ENCODE measurements around the gene RCC2. TPM values are rescaled to one million over a fixed set of nuclear protein-coding genes. Genes with fewer than 3 reads are reported as not detected.

The RCC2 gene
- total and polyA plus RNA-seq, 2 of the 4 experiments (the other 2 are of a cell fraction): 24.0 to 38.9 TPM

DNA sequence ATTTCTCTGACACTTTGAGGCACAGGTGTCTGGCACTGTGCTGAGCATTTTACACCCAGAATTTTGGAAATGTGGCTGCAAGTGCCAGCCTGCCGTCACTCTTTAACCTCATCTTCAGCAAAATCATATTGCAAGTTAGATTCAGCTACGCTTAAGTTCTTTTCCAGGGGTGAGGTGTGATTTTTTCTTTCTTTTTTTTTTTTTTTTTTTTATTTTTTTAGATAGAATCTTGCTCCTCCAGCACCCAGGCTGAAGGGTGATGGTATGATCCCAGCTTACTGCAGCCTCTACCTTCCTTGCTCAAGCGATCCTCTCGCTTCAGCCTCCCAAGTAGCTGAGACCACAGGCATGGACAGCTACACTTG, 2.5 kb upstream of the RCC2 start:
- POLR2A ChIA-PET (ENCODE audit: unreplicated experiment): no interaction called here
- H3K23ac ChIP-seq (ENCODE audit: low read depth, low read length): peak overlapping the region; percentile 77
- peaks cover 15% of the 10 kb centered on the region for H3K4me1 ChIP-seq (ENCODE audit: control insufficient read depth, insufficient read depth, low read length)
- H3K9ac ChIP-seq (ENCODE audit: low read depth, low read length): no peak overlapping the region
- in situ Hi-C loops (cut with MboI; ENCODE audit: low sequenced_read_pairs) (no loop called here), dilution Hi-C loops (cut with HindIII; ENCODE audit: low sequenced_read_pairs, unreplicated experiment) (no loop called here), intact Hi-C loops (cut with micrococcal nuclease) (no loop called here)
- H2BK120ac ChIP-seq (ENCODE audit: low read depth, low read length): peak overlapping the region; percentile 79
- no TSS peak for BruUV-seq (replicated peaks)
- no peak overlapping the region for H3K18ac ChIP-seq (ENCODE audit: low read depth, low read length)
- H2AFZ ChIP-seq (replicated peaks; ENCODE audit: low read length, poor library complexity): no peak overlapping the region
- no CpG with 5 or more reads among the region's 4 CpGs for WGBS, 2 experiments (ENCODE audit: extremely low coverage in 2 of 2, insufficient read length in 1 of 2)
- CTCF ChIA-PET: no interaction called here
- H3K27me3 ChIP-seq (ENCODE audit: control insufficient read depth, insufficient read depth, low read length): no peaks in the 10 kb centered on the region
- H2BK20ac ChIP-seq (ENCODE audit: low read depth, low read length): peak overlapping the region; percentile 73
- H4K91ac ChIP-seq (ENCODE audit: insufficient read depth, low read depth, low read length): peak overlapping the region; percentile 78; the same call in 1 of the 2 replicates
- peaks cover 4% of the 10 kb centered on the region; the same call in 1 of the 2 replicates for H3K9me1 ChIP-seq (ENCODE audit: insufficient read depth, low read length)
- H3K79me1 ChIP-seq (ENCODE audit: low read depth in 1 of 2, low read length in 2 of 2): peaks cover 0 to 12% of the 10 kb centered on the region in 2 experiments; a peak in 3 of 4 replicates
- no peak overlapping the region for H3K27ac ChIP-seq (ENCODE audit: insufficient read depth, low read length)
- peak overlapping the region; percentile 1; the same call in 1 of the 2 replicates for H3K14ac ChIP-seq (replicated peaks; ENCODE audit: low read depth, low read length)
- no peak overlapping the region for H4K5ac ChIP-seq (ENCODE audit: low read depth, low read length)
- no peak overlapping the region for H3K4me3 ChIP-seq (ENCODE audit: insufficient read depth, low read depth, low read length)
- no peaks in the 10 kb centered on the region for H3K9me3 ChIP-seq (ENCODE audit: control insufficient read depth, insufficient read depth, low read length)
- H3K36me3 ChIP-seq (ENCODE audit: control insufficient read depth, insufficient read depth, low read length): no peaks in the 10 kb centered on the region
- H4K8ac ChIP-seq (ENCODE audit: low read depth in 2 of 2, low read length in 2 of 2): peak overlapping the region in 1 of 2 experiments; percentile 35; a peak in 2 of 4 replicates
- H2BK15ac ChIP-seq (ENCODE audit: low read depth, low read length): peak overlapping the region; percentile 2; the same call in 1 of the 3 replicates
- H3K4me2 ChIP-seq (ENCODE audit: low read depth, low read length): no peak overlapping the region
- TF ChIP-seq FOS (IDR thresholded peaks at IDR 0.05; ENCODE audit: low read depth, low read length) (no peak), MAFK (IDR thresholded peaks at IDR 0.05; ENCODE audit: low read depth, low read length) (no peak), RCOR1 (IDR thresholded peaks at IDR 0.05; ENCODE audit: insufficient replicate concordance, low read length) (no peak), RAD21 (IDR thresholded peaks at IDR 0.05; ENCODE audit: low read length) (no peak), SMC3 (IDR thresholded peaks at IDR 0.05; ENCODE audit: low read depth, low read length) (no peak), POLR2A (IDR thresholded peaks at IDR 0.05; ENCODE audit: low read depth, low read length) (no peak), NFE2L2 (IDR thresholded peaks at IDR 0.05; ENCODE audit: low read depth, low read length) (no peak), MAZ (IDR thresholded peaks at IDR 0.05; ENCODE audit: borderline replicate concordance, low read depth, low read length) (no peak), MXI1 (IDR thresholded peaks at IDR 0.05; ENCODE audit: borderline replicate concordance, low read depth, low read length) (no peak), CEBPB (IDR thresholded peaks at IDR 0.05; ENCODE audit: low read depth, low read length) (no peak), CHD1 (IDR thresholded peaks at IDR 0.05; ENCODE audit: low read depth, low read length) (no peak), RFX5 (IDR thresholded peaks at IDR 0.05; ENCODE audit: low read depth, low read length) (no peak), BHLHE40 (IDR thresholded peaks at IDR 0.05; ENCODE audit: low read depth, low read length) (no peak)
- TF ChIP-seq, protein P1, sequence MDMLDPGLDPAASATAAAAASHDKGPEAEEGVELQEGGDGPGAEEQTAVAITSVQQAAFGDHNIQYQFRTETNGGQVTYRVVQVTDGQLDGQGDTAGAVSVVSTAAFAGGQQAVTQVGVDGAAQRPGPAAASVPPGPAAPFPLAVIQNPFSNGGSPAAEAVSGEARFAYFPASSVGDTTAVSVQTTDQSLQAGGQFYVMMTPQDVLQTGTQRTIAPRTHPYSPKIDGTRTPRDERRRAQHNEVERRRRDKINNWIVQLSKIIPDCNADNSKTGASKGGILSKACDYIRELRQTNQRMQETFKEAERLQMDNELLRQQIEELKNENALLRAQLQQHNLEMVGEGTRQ (IDR thresholded peaks at IDR 0.05; ENCODE audit: low read depth, low read length): no peak
- TF ChIP-seq, protein P2, sequence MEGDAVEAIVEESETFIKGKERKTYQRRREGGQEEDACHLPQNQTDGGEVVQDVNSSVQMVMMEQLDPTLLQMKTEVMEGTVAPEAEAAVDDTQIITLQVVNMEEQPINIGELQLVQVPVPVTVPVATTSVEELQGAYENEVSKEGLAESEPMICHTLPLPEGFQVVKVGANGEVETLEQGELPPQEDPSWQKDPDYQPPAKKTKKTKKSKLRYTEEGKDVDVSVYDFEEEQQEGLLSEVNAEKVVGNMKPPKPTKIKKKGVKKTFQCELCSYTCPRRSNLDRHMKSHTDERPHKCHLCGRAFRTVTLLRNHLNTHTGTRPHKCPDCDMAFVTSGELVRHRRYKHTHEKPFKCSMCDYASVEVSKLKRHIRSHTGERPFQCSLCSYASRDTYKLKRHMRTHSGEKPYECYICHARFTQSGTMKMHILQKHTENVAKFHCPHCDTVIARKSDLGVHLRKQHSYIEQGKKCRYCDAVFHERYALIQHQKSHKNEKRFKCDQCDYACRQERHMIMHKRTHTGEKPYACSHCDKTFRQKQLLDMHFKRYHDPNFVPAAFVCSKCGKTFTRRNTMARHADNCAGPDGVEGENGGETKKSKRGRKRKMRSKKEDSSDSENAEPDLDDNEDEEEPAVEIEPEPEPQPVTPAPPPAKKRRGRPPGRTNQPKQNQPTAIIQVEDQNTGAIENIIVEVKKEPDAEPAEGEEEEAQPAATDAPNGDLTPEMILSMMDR (conservative IDR thresholded peaks at IDR 0.05; ENCODE audit: low read depth, low read length): no peak
- TF ChIP-seq, protein P3, sequence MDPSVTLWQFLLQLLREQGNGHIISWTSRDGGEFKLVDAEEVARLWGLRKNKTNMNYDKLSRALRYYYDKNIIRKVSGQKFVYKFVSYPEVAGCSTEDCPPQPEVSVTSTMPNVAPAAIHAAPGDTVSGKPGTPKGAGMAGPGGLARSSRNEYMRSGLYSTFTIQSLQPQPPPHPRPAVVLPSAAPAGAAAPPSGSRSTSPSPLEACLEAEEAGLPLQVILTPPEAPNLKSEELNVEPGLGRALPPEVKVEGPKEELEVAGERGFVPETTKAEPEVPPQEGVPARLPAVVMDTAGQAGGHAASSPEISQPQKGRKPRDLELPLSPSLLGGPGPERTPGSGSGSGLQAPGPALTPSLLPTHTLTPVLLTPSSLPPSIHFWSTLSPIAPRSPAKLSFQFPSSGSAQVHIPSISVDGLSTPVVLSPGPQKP (IDR thresholded peaks at IDR 0.05; ENCODE audit: borderline replicate concordance, low read depth, low read length): no peak
- H2AK9ac ChIP-seq (replicated peaks; ENCODE audit: low read depth, low read length, poor library complexity): peak overlapping the region; percentile 49
- 0 out of 2 replicates have a peak overlapping the region, but pooled peaks have one; percentile 0 for H2AK5ac ChIP-seq (ENCODE audit: low read depth, low read length)
- H2BK5ac ChIP-seq (ENCODE audit: low read depth, low read length, poor library complexity, severe bottlenecking): no peak overlapping the region
- no peak for ATAC-seq (ENCODE audit: low read depth)
- H3K4ac ChIP-seq (ENCODE audit: low read depth, low read length): peak overlapping the region; percentile 44
- no peak for DNase-seq
- H4K20me1 ChIP-seq (ENCODE audit: insufficient read depth, low read length): no peaks in the 10 kb centered on the region
- H3K56ac ChIP-seq (ENCODE audit: extremely low read depth, insufficient read depth, low read length): no peak overlapping the region
